IPS DF 19.7 (cell line): ENCODE measurements around the gene OASL.

Source experiments
- DNase-seq: peaks from one replicate; pipeline ENCODE4 v3.0.0-alpha.2; 2013; ENCODE audit warnings: low read depth, low spot score

OASL gene

DNA sequence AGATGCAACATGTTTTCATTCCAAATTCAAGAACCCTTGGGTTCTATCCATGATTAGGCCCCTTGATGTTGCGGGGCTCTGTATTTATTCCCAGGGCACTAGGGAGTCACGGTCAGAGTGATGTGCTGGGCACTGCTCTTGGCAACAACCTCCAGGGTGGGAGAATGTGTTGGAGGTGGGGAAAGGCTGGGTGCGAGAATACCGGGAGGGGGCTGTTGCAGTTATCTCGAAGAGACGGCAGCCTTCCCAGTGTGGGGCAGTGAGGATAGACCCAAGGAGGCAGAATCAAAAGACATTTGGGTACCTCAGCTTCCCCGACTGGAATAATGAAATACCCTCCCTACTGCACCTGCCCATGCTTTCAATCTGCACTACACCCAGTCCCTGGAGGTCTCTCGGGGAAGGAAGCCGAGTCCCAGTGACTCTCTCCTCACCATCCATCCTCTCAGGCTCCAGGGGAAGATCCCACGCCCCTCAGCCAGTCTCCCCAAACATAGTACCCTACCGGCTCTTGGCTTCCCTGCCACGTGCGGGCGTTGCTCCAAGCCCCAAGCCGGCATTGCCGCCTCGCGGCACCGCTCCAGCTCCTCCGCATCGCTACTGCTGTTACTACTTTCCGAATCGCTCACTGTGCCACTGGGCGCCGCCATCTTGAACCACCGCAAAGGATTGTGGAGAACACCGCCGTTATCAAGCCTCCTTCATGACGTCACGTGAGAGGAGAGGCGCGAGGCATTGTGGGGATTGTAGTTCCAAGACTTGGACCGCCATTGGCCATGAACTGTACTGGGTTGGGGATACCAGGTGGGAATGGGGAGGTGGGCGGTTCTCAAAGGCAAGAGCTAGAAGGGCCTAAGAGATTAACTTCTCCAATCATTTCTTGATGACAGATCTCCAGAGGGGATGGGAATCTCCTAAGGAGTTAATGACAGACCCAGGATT, 22.9 kb downstream of the OASL start, which contains the start of gene C12orf43:
Gene C12orf43 (minus strand): TSS at position 663 of the 942 bp plus-strand sequence. CDS start 13 bp downstream, at position 650.
- DNase-seq: peak; percentile 88

DNA sequence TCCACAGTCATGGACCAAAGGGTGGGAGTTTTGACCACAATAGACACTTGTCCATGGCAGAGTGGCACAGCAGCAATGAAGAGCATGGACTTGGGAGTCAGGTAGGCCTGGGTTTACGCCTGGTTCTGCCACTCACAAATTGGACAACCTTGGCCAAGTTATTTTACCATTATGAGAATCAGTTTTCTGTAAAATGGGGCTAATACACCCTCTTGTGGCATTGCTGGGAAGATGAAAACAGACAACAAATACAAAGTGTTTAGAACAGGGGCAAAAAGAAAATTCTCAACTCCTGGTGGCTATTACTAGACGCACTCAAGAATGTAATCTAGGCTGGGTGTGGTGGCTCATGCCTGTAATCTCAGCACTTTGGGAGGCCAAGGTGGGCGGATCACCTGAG, 25.3 kb downstream of the OASL start:
- no peak for DNase-seq

- no peak for DNase-seq
Observed at GRCh38 chr12:121011820-121012219, 27.2 kb downstream of the OASL start.

DNA sequence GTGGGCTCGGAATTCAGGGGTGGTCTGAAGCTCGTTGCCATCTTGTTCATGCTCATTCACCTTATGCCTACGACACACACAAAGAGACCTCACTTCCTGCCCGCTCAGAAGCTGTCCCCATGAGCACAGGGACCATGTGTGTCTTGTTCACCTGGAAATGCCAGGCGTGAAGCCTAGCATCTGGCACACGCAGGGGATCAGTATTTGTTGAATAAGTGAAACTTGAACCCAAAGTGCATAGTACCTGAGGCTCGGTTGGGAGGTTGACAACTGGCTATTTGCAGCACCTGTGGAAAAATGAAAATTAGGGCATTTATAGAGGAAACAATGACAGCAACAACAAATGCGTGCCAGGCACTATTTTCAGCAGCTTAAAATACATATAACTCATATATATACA, 28.2 kb downstream of the OASL start:
- no peak for DNase-seq

- no peak for DNase-seq
Observed at GRCh38 chr12:121009741-121010140, 29.3 kb downstream of the OASL start.

DNA sequence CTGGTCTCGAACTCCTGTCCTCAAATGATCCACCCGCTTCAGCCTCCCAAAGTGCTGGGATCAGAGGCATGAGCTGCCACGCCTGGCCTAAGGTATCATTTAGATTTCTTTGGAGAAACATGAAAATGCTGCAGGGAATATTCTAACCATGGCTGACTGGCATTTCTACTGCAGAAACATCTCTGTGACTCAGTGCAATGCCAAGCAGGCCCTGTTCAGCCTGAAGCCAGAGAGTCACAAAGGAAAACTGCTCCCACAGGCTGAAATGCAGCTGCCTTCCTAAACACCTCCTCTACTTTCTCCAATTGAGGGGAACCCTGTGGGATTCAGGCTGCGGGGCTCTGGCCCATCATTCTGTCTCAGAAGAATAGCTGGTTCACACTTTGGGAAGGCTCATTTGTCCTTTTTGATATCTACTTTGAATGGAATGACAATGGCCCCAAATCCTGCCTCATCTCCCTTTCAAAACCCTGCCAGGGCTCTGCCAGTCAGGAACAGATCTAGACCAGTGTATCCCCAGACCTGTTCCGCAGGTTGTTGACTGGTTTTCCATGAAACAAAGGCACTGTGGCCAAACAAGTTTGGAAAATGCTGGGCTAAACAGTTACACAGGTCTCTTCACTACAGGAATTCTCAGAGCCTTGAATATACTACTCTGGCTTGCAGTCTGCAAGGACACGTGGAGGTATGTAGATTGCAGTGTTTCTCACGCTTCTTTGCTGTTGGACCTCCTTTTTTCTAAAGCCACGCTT, 30.5 kb downstream of the OASL start:
- no peak for DNase-seq

DNA sequence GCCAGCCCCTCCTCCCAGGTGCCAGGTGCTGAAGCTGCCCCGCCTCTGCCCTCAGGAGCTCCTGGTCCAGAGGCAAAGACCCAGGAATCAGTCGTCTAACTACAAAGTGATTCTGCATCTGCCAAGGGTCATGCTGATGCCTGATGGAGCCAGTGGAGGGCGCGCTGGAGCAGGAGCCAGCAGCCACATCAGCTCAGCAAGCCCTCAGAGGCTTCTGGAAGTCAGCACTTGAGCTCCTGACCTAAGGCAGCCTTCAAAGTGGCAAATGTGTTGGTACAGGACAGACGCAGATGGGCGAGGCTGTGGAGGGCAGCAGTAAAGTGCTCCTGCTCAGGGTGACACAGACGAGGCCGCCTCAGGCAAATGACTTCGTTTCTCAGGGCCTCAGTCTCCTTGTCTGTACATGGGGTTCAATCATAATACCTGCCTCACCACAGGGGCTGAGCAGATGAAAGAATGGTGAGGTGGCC, 33.7 kb downstream of the OASL start:
- DNase-seq: no peak

DNA sequence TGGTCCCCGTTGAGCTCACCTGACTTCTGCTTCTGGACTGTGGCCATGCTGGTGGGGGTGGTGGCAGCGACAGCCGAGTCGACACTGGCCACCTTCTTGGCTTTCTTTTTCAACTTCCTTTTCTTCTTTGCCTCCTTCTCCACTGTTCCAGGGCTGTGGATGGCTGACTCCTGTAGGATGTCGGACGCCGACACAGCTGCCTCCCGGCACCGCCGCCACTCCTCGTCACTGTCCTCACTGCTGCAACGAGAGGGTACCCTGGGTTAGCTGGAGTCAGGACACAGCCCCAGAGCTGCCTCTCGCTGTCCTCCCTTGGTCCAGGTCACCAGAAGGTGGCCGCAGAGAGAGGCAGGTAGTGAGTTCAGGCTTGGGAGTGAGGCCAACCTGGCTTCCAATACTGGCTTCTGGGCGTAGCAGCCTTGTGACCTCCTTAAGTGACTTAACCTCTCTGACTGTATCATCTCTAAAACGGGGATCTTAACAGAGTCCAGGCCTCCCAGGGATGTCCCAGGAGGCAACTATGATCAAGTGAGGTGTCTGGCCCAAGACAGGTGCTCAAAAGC, 34.7 kb downstream of the OASL start:
- no peak for DNase-seq

GRCh38 chr12:121003650-121004049, 35.4 kb downstream of the OASL start:
- no peak for DNase-seq

GRCh38 chr12:121001841-121002483, 37.1 kb downstream of the OASL start:
- DNase-seq: no peak

- DNase-seq: no peak
Observed at GRCh38 chr12:121001060-121001459, 38.0 kb downstream of the OASL start.

GRCh38 chr12:121000530-121000929, 38.5 kb downstream of the OASL start:
- DNase-seq: no peak

DNA sequence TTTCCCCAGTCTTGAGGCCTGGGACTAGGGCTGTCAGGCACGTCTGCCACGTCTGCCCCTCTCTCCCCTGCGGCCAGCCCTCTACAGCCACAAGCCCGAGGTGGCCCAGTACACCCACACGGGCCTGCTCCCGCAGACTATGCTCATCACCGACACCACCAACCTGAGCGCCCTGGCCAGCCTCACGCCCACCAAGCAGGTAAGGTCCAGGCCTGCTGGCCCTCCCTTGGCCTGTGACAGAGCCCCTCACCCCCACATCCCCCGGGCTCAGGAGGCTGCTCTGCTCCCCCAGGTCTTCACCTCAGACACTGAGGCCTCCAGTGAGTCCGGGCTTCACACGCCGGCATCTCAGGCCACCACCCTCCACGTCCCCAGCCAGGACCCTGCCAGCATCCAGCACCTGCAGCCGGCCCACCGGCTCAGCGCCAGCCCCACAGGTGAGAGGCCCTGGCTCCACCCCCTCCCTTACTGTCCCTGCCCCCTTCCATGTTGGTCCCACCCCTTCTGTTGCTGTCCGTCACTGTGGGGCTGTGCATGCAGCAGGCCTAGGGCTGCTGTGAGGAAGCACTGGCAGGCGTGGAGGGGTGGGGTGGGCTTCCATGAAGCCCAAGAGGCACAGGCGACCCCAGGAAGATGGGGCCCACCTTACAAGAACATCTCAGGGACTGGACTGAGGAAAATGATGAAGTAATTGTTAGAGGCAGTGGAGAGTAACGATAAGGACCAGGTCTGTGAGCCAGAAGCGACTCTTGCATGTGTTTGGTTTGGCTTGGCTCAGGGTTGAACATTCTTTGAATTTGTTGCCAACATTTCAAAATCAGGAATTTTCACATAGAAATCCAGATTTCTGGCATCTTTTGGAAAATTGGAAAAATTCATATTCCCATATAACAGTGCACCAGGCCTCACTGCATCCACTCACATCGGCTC, 39.6 kb downstream of the OASL start:
- DNase-seq: no peak

DNA sequence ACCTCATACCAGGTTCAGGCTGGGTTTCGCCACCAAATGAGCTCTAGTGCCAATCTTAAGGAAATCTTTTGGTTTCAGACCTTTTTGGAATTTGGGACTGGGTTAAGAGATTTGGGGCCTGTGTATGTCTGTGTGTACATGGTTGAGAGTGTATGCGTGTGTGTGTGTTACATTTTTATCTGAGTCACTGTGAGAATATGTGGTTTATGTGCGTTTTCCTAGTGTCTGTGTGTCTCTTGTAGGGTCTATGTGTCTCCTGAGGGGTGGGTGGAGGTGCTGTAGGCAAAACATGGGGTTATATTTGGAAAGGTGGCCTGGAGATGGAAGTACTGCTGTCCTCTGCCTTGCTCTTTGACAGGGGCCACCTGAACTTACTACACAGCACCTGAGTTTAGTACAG, 40.6 kb downstream of the OASL start:
- DNase-seq: no peak

DNA sequence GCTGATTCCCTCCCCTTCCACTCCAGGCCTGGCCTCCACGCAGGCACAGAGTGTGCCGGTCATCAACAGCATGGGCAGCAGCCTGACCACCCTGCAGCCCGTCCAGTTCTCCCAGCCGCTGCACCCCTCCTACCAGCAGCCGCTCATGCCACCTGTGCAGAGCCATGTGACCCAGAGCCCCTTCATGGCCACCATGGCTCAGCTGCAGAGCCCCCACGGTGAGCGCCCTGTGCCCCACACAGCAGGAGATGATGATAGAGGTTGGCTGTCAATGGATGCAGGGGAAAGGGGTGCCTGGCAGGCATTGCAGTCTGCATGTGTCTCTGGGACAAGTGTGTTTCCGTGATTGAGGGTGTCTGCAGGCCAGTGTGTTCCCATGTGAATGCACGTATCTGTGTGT, 41.6 kb downstream of the OASL start:
- no peak for DNase-seq

DNA sequence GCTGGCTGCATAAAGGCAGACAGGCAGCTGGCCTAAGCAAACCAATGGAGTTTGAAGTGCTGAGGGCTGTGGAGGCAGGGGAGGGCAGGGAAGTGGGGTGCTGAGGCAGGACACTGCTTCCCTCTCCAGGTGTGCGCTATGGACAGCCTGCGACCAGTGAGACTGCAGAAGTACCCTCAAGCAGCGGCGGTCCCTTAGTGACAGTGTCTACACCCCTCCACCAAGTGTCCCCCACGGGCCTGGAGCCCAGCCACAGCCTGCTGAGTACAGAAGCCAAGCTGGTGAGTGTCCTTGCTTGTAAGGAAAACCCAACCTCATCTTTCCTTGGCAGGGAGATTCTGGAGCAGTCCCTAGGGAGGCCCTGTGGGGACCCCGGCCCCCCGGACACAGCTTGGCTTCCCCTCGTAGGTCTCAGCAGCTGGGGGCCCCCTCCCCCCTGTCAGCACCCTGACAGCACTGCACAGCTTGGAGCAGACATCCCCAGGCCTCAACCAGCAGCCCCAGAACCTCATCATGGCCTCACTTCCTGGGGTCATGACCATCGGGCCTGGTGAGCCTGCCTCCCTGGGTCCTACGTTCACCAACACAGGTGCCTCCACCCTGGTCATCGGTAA, 42.8 kb downstream of the OASL start:
- DNase-seq: no peak

- DNase-seq: no peak
Observed at GRCh38 chr12:120994589-120995337, 44.3 kb downstream of the OASL start.

- DNase-seq: no peak
Observed at GRCh38 chr12:120994059-120994458, 45.0 kb downstream of the OASL start.

DNA sequence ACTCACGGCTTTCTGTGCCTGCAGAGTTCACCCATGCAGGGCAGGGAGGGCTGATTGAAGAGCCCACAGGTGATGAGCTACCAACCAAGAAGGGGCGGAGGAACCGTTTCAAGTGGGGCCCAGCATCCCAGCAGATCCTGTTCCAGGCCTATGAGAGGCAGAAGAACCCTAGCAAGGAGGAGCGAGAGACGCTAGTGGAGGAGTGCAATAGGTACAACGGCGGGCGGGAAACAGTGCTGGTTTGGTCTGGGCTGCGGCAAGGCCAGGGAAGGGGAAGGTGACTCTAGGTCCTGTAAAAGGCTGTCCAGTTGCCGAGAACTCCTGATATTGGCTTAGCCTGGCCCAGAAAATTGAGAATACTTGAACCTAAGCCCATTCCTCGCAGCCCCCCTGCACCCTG, 45.5 kb downstream of the OASL start:
- no peak for DNase-seq
